RWPE1 (cell line): ENCODE results near the gene HOXA10.

Experiments
- CTCF ChIA-PET: fragments of 350-600 bp; sonication (Branson Sonifier 250); formaldehyde crosslinking; extraction: SDS; loops from one replicate; lab custom pipeline; 2021; lab: Yijun Ruan, JAX
- POLR2A ChIA-PET: fragments of 400-600 bp; formaldehyde crosslinking; extraction: SDS; loops from one replicate; lab custom pipeline; 2020; ENCODE audit warnings: antibody characterized with exemption; ENCODE audit not compliant: low non-redundant PET; lab: Yijun Ruan, JAX
- DNase-seq: peaks from one replicate; pipeline ENCODE4 v3.0.0; 2012; ENCODE audit warnings: low spot score
- H3K27ac ChIP-seq: fragments of 450-650 bp; 2 replicates; pipeline ENCODE4 v1.5.1; 2017
- TF ChIP-seq, protein P1 (sequence below): fragments of 450-650 bp; conservative IDR thresholded peaks from 2 replicates; pipeline ENCODE4 v1.5.1; 2017; ENCODE audit warnings: low read depth, mild to moderate bottlenecking

Gene HOXA10

DNA sequence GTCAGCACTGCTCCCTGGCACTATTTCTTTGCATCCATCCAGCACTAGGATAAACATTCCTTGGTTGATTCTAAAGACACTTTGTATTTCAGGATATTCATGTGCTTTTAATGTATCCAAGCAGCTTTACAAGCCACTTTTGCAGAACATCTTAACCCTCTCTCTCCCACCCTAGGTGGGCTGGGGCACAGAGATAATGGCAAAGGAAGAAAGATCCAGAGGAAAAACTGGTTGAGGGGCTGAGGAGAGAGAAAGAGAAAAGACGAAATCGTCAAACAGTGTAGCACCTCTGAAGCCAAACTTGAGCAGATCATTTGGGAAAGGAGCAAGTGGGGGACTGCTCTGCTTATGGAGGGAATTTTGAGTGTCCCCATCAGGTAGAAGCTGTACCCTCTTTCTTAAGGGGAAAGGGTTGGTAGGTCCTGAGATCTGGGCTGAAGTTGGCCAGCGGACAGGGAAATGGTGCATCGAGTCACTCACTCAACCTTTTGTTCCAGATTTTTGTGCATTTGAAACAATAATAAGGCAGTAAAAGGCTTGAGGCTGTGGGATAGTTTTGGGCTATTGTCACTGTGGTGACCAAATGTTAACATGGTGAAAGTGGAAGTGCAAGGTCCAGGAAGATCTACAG lies 30.0 kb upstream of the HOXA10 start:
- DNase-seq = no peak
- TF ChIP-seq, protein P1, sequence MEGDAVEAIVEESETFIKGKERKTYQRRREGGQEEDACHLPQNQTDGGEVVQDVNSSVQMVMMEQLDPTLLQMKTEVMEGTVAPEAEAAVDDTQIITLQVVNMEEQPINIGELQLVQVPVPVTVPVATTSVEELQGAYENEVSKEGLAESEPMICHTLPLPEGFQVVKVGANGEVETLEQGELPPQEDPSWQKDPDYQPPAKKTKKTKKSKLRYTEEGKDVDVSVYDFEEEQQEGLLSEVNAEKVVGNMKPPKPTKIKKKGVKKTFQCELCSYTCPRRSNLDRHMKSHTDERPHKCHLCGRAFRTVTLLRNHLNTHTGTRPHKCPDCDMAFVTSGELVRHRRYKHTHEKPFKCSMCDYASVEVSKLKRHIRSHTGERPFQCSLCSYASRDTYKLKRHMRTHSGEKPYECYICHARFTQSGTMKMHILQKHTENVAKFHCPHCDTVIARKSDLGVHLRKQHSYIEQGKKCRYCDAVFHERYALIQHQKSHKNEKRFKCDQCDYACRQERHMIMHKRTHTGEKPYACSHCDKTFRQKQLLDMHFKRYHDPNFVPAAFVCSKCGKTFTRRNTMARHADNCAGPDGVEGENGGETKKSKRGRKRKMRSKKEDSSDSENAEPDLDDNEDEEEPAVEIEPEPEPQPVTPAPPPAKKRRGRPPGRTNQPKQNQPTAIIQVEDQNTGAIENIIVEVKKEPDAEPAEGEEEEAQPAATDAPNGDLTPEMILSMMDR = no peak
- peak overlapping the region; percentile 58; the same call in 1 of the 2 replicates for H3K27ac ChIP-seq
- CTCF ChIA-PET = no interaction called here
- POLR2A ChIA-PET = no interaction called here

DNA sequence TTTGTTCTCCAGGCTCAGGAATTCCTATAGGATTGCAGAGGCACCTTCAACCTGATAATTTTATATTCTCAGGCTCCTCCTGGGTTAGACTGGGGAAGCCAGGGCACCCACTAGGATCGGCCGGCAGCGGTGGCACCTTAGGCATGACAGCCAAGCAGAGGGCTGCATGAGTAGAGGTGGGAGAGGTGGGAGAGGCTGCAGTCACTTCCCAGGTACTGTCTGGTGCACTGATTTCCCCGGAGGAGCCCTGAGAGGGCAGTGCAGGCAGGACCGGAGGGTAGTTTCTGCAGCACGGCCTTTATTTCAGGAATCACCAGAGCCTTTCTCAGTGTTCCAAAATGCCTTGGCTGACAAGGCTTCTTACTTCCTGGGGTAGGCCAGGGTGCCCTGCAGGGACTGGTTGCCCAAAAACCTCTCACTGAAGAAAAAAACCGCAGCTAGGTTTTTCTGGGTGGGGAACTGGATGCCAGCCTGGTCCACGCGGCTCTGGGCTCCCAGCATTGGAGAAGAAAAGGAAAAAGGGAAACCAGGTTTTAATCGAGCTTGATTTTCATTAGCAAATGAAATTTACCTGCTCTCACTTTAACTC lies 29.3 kb upstream of the HOXA10 start:
- no peak for DNase-seq

DNA sequence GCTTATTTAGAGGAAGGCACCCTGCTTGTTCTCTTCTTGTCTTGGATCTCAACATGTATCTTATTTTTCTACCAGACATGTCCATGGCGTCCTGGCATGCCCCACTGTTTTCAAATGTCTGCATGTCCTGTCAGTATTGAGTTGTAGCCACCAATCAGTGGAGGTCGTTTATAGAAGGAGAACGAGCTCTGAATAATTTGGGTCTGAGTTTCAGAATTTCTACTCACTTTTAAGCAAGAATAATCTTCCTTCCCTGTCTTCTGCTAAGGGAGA lies 28.7 kb upstream of the HOXA10 start:
- TF ChIP-seq, protein P1 = no peak
- no peak overlapping the region; the same call in 1 of the 2 replicates for H3K27ac ChIP-seq
- ChIA-PET POLR2A (no interaction called here), CTCF (interaction anchor here (1.0 kb wide), 1 partner anchor 818 kb away, joined by 3 read pairs; no protein-coding TSS in a partner anchor)
- no peak for DNase-seq

More for the DNA sequence above, 29.3 kb upstream of the HOXA10 start:
- TF ChIP-seq, protein P1 = no peak
- ChIA-PET POLR2A (no interaction called here), CTCF (no interaction called here)
- peak overlapping the region; percentile 58 for H3K27ac ChIP-seq

DNA sequence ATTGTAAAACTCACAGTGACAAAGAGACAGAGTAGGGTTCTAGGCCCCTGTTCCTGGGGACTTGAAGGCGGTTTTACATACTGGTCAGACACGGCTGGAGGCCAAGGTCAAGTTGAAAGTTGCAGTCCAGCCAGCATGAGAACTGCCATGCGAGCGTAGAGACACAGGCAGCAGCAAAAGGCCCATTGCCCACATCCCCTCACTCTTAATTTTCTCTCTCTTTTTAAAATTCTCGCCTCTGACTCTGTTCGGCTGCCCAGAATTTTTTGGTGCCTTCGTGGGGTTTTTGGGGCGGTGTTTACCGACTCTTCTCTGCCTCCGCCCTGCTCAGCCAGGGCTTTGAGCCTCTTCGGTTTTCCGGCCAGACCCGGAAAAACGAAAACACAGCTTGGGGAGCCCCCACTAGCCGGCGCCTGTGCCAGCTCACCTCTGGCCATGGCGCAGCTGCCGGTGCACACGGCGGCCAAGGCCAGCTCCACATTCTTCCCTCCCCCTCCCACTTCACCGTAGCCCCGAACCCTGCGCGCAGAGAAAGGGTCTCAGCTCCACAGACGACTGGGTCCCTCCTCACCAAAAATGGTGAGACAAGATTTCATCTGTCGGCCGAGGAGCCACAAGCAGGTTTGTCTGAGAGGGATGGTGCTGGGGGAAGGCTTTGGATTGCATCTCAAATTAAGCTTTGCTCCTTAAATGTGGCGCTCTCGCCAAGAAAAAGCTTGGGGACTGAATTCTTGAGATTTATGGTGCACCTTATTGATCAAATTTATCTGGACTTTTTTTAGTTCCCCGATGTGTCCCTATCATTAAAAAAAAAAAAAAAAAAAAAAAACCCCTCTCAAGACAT lies 28.1 kb upstream of the HOXA10 start:
- peak overlapping the region; percentile 90 for H3K27ac ChIP-seq
- ChIA-PET CTCF (interaction anchor here (1.0 kb wide), 1 partner anchor 818 kb away, joined by 3 read pairs; no protein-coding TSS in a partner anchor), POLR2A (interaction anchor here (0.6 kb wide), 1 partner anchor 539 kb away, joined by 3 read pairs; no protein-coding TSS in a partner anchor)
- no peak for DNase-seq
- TF ChIP-seq, protein P1 = no peak

DNA sequence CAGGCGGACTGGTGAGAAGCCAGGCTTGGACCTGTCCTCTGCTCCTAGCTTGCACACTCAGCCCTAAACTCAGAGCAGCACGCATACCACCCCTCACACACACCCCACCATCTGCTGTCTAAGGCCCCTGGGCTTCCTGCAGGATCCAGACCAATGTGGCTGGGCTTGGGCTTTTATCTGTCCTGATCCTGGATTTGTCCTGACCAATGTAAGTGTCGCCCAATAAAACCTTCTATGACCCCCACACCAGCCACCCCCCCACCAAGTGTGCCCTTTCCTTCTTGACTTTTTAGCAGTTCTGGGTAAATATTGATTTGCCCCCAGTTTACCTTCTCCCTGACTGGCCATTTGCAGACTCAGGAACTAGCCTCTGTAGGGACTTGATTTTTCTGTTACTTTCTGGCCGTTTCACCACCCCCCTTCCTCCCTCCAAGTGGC lies 27.5 kb upstream of the HOXA10 start:
- POLR2A ChIA-PET = interaction anchor here (0.6 kb wide), 1 partner anchor 539 kb away, joined by 3 read pairs; no protein-coding TSS in a partner anchor
- CTCF ChIA-PET = no interaction called here
- no peak for DNase-seq
- TF ChIP-seq, protein P1 = no peak
- H3K27ac ChIP-seq = peak overlapping the region; percentile 90
